GM21447 (cell line): ENCODE results near the gene CD4.

Source experiments
- ATAC-seq: cut with Tn5 transposase; IDR thresholded peaks from one replicate; pipeline ENCODE4 v1.9.1; 2021; ENCODE audit not compliant: unreplicated experiment

The CD4 gene

GRCh38 chr12:6765048-6765633, 24.2 kb upstream of the CD4 start:
- ATAC-seq: no peak

GRCh38 chr12:6765634-6766581, 23.4 kb upstream of the CD4 start, which contains the start of gene PTMS:
Gene PTMS, plus strand, starts transcription at chr12:6766363. Its CDS starts 343 bp downstream, at chr12:6766706.
- ATAC-seq: no peak

GRCh38 chr12:6766651-6767349, 22.5 kb upstream of the CD4 start:
- ATAC-seq: peak; percentile 35

GRCh38 chr12:6767353-6768319, 21.7 kb upstream of the CD4 start:
- no peak for ATAC-seq

GRCh38 chr12:6768437-6768914, 20.9 kb upstream of the CD4 start:
- no peak for ATAC-seq

- no peak for ATAC-seq
These were observed 20.3 kb upstream of the CD4 start for GRCh38 chr12:6768990-6769389.

- ATAC-seq: no peak
These were observed 19.7 kb upstream of the CD4 start for GRCh38 chr12:6769666-6770065.

- ATAC-seq: no peak
These were observed 19.2 kb upstream of the CD4 start for GRCh38 chr12:6770094-6770493.

GRCh38 chr12:6770600-6770999, 18.7 kb upstream of the CD4 start:
- ATAC-seq: no peak

- no peak for ATAC-seq
These were observed 18.2 kb upstream of the CD4 start for GRCh38 chr12:6771091-6771495.

GRCh38 chr12:6771509-6772330, 17.6 kb upstream of the CD4 start:
- ATAC-seq: no peak

GRCh38 chr12:6772331-6772695, 17.0 kb upstream of the CD4 start, which contains the start of gene LAG3:
Gene LAG3, plus strand, starts transcription at chr12:6772520. Its CDS starts 333 bp downstream, at chr12:6772853.
- no peak for ATAC-seq

- ATAC-seq: no peak
These were observed 16.4 kb upstream of the CD4 start for GRCh38 chr12:6772726-6773589.

- ATAC-seq: no peak
These were observed 15.6 kb upstream of the CD4 start for GRCh38 chr12:6773590-6774351.

GRCh38 chr12:6774499-6775062, 14.7 kb upstream of the CD4 start:
- ATAC-seq: no peak

GRCh38 chr12:6775185-6776174, 13.8 kb upstream of the CD4 start:
- no peak for ATAC-seq
